GM19455 (cell line): Measurements from ENCODE around the gene GSTA2.
"Not testable (repeated sequence)": the region's sequence is repeated elsewhere in the genome, so short reads cannot be mapped to it uniquely, and the experiment has no call there.

Experiments
- ATAC-seq: cut with Tn5 transposase; IDR thresholded peaks from one replicate; pipeline ENCODE4 v1.9.1; 2021; ENCODE audit not compliant: unreplicated experiment

Gene GSTA2

DNA sequence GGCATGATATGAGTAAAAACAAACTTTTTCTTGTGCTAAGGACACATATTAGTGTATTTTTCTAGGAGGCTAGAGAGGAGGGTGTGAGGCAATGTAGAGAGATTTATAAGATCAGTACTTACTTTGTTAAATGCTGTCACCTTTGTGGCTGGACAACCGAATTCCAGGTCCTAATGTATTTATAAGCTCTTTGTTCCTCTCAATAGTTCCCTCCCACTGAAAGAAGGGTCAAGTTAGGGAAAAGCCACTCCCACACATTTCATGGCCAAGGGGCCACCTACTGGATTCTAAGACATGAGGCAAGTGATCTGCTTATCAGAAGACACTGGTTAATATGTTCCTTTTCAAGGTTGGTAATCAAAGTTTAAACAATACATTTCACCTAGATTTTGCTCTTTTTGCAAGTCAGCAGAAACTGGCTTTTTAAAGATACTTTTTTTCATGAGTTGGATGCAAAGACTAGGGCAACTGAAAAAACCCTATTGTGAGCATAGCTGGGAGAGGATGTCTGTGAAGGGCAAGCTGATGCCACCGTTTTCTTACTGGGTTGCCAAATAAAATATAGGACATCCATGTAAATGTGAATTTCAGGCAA lies at the start of gene GSTA2:
Gene GSTA2, minus strand, starts transcription at position 154 of the 595 bp plus-strand sequence. CDS start 5,528 bp downstream, outside the sequence.
- ATAC-seq: not testable (repeated sequence)

- not testable (repeated sequence) for ATAC-seq
These were observed 46.5 kb upstream of the GSTA2 start for GRCh38 chr6:52809777-52810176.

DNA sequence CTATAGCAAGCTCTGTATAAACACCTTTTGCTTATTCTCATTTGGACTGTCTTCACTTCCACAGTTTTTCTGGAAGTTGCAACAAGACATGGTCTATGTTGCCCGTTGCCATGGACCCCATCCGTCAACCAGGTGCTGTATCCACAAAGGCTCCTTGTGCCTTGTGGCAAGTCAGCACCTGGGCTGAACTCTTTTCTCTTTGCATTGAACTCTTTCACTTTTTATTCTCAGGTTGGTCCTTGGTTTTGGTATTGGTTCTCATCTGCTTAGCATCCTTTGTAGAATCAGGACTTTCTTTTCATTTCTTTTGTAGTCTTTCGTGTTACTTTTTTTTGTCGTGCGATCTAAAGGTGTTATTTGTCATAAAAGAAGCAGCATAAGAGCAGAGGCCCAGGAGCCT lies 45.4 kb upstream of the GSTA2 start:
- ATAC-seq: no peak

GRCh38 chr6:52803668-52804255 lies 40.5 kb upstream of the GSTA2 start, which contains the start of gene GSTA1:
Gene GSTA1 (minus strand): TSS chr6:52803816. CDS start chr6:52799267, 4,549 bp downstream.
- ATAC-seq: not testable (repeated sequence)

- no peak for ATAC-seq
These were observed 39.5 kb upstream of the GSTA2 start for GRCh38 chr6:52802806-52803205.

GRCh38 chr6:52801188-52801841 lies 38.0 kb upstream of the GSTA2 start:
- no peak for ATAC-seq

DNA sequence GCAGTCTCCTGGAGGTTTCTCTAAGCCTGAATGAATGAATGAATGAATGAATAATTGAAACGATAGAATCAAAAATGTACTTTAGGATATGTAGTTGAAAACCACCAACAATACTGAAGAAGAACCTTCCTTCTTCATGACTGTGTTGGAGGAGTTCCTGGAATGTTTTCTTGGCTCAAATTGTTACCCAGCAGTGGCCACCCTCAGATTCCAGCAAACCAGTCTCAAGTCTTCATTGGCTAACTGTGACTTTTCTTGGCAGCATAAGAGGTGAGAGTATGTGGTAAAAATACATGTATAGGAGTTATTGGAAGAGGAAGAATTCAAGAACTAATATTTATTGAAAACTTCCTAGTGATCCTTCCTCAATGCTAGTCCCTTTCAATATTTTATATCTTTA lies 36.0 kb upstream of the GSTA2 start:
- ATAC-seq: not testable (repeated sequence)

DNA sequence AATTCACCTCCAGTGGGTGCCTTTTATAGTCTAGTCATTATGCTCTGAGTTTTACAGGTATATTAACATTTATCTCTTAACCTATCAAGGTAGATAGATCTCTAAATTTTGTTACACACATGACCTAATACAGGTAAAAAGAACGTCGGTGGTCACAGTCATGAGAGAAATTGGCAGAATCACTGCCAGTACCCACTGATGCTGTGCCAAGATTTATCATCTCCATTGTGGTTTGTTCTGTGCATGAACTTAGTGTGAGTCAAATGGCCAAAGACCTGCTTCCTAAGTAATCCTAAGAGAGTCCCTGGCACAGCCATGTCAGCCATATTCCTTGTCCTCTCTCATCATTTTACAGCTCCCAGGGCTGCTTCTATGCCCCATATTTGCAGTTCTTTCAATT lies 31.1 kb upstream of the GSTA2 start:
- ATAC-seq: not testable (repeated sequence)

DNA sequence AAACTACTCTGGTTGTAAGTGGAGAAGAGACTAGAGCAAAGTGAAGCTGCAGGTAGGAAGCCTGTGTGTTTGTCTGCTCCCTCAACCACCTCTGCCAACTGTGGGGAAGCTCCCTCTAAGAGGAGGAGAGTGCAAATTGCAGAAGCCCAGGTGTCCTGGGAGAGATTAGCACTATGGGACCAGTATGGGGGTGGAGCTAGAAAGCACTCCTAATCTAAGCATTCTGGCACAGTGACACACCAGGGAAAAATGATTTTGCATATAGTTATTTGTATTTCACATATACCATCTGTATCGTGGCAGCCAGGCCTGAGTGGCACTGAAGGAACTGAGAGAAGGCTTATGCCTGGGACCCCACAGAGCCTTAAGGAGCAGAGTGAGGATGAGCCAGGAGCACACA lies 27.6 kb upstream of the GSTA2 start:
- ATAC-seq: no peak

DNA sequence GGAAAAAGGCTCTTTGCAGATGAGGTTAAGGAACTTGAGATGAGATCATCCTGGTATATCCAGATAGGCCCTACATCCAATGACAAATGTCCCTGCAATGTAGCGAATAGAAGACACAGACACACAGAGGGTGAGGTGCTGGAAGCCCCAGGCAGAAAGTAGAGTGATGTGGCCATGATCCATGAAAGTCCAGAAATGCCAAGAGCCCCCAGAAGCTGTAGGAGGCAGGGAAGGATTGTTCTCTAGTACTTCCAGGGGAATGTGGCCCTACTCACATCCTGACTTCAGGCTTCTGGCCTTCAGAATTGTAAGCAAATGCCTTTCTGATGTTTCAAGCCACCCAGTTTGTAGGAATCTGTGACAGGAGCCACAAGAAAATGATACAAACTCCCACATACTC lies 26.4 kb upstream of the GSTA2 start:
- not testable (repeated sequence) for ATAC-seq

GRCh38 chr6:52788478-52788877 lies 25.2 kb upstream of the GSTA2 start:
- ATAC-seq: no peak

GRCh38 chr6:52787917-52788316 lies 24.6 kb upstream of the GSTA2 start:
- no peak for ATAC-seq

DNA sequence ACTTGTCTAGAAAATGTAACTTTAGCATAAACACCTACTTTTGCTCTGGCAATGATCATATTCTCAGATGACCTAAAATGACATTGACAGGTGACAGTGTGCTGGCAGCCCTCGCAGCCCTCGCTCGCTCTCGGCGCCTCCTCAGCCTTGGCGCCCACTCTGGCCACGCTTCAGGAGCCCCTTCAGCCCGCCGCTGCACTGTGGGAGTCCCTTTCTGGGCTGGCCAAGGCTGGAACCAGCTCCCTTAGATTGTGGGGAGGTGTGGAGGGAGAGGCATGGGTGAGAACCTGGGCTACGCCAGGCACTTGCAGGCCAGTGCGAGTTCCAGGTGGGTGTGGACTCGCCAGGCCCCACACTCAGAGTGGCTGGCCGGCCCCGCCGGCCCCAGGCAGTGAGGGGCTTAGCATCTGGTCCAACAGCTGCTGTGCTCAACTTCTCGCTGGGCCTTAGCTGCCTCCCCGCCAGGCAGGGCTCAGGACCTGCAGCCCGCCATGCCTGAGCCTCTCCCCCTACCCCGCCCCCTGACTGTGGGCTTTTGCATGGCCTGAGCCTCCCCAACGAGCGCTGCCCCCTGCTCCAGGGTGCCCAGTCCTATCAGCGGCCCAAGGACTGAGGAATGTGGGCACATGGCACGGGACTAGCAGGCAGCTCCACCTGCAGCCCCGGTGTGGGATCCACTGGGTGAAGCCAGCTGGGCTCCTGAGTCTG lies 23.1 kb upstream of the GSTA2 start:
- ATAC-seq: no peak

- ATAC-seq: not testable (repeated sequence)
These were observed 19.5 kb upstream of the GSTA2 start for GRCh38 chr6:52782696-52783274.

- not testable (repeated sequence) for ATAC-seq
These were observed 18.9 kb upstream of the GSTA2 start for GRCh38 chr6:52782209-52782608.

GRCh38 chr6:52779237-52779636 lies 16.0 kb upstream of the GSTA2 start:
- no peak for ATAC-seq

DNA sequence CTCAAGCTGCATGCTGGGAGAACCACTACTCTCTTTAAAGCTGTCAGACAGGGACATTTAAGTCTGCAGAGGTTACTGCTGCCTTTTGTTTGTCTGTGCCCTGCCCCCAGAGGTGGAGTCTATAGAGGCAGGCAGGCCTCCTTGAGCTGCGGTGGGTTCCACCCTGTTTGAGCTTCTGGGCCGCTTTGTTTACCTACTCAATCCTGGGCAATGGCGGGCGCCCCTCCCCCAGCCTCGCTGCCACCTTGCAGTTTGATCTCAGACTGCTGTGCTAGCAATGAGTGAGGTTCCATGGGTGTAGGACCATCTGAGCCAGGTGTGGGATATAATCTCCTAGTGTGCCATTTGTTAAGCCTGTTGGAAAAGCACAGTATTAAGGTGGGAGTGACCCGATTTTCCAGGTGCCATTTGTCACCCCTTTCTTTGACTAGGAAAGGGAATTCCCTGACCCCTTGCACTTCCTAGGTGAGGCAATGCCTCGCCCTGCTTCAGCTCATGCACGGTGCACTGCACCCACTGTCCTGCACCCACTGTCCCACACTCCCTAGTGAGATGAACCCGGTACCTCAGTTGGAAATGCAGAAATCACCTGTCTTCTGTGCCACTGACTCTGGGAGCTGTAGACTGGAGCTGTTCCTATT lies 13.6 kb upstream of the GSTA2 start:
- not testable (repeated sequence) for ATAC-seq

DNA sequence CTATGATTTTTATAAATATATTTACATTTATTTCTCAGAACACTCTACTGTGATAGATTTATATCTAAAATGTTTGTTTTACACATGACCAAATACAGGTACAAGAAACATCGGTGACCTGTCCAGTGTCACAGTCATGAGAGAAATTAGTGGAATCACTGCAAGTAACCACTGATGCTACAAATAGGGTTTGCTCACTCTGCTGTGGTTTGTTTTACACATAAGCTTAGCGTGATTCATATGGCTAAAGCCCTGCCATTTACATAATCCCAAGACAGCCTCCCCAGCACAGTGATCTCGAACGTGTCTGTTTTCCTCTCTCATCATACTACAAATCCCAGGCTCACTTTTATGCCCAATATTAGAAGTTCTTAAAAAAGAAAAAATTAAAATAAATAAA lies 6.1 kb upstream of the GSTA2 start:
- not testable (repeated sequence) for ATAC-seq

GRCh38 chr6:52767658-52768057 lies 4.4 kb upstream of the GSTA2 start:
- not testable (repeated sequence) for ATAC-seq

DNA sequence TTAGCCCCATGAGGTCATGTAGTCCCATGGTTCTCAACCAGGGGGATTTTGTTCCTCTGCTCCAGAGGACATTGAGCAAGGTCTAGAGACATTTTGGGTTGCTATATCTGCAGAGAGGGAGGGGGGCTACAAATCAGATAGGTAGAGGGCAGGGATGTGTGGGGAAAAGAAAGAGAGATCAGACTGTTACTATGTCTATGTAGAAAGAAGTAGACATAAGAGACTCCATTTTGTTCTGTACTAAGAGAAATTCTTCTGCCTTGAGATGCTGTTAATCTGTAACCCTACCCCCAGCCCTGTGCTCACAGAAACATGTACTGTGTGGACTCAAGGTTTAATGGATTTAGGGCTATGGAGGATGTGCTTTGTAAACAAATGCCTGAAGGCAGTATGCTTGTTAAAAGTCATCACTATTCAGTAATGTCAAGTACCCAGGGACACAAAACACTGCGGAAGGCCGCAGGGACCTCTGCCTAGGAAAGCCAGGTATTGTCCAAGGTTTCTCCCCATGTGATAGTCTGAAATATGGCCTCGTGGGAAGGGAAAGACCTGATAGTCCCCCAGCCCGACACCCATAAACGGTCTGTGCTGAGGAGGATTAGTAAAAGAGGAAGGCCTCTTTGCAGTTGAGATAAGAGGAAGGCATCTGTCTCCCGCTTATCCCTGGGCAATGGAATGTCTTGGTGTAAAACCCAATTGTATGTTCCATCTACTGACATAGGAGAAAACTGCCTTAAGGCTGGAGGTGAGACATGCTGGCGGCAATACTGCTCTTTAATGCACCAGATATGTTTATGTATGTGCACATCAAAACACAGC lies 1.4 kb downstream of the GSTA2 start:
- not testable (repeated sequence) for ATAC-seq
